ENCODE data around the gene MICALL1.

DNA sequence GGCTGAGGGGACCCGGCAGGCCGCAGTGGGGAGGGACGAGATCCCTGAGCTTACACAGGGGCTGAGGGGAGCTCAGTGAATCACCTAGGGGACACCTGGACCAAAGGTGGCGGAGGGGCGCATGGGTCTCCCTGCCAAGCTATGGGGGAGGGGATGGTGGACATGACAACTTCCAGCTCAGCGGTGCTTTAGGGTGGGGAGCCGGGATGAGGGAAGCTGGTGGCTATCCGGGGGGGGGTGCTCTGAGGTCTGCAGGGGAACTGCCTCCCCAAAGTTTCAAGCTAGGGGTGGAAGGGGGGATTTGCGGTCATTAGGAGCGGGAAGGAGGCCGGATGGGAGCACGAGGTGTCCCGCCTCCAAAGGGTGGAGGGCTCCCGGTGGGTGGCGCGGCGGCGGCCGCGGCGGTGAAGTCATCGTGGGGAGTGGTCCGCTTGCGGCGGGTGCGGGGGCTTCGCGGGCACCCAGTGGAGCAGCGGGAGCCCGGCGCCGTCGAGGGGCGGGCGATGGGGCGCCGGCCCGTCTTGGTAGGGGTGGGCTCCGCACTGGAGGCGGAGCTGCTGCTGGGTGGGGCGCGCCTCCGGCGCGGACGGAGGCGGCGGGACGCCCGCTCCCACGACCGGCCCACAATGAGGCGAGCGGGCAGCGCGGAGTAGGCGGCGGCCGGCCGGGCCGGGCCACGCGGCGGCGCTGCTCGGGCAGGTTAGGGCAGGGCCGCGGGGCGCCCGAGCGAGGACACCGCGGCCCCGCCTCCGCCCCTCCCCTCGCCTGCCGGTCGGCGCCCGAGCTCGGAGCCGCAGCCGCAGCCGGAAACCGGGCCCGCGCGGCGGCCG, at the start of gene MICALL1:
- TF ChIP-seq, protein P1, sequence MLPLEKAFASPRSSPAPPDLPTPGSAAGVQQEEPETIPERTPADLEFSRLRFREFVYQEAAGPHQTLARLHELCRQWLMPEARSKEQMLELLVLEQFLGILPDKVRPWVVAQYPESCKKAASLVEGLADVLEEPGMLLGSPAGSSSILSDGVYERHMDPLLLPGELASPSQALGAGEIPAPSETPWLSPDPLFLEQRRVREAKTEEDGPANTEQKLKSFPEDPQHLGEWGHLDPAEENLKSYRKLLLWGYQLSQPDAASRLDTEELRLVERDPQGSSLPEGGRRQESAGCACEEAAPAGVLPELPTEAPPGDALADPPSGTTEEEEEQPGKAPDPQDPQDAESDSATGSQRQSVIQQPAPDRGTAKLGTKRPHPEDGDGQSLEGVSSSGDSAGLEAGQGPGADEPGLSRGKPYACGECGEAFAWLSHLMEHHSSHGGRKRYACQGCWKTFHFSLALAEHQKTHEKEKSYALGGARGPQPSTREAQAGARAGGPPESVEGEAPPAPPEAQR (CRISPR knock-in tag; IDR thresholded peaks at IDR 0.05) = no peak
- TF ChIP-seq, protein P2, sequence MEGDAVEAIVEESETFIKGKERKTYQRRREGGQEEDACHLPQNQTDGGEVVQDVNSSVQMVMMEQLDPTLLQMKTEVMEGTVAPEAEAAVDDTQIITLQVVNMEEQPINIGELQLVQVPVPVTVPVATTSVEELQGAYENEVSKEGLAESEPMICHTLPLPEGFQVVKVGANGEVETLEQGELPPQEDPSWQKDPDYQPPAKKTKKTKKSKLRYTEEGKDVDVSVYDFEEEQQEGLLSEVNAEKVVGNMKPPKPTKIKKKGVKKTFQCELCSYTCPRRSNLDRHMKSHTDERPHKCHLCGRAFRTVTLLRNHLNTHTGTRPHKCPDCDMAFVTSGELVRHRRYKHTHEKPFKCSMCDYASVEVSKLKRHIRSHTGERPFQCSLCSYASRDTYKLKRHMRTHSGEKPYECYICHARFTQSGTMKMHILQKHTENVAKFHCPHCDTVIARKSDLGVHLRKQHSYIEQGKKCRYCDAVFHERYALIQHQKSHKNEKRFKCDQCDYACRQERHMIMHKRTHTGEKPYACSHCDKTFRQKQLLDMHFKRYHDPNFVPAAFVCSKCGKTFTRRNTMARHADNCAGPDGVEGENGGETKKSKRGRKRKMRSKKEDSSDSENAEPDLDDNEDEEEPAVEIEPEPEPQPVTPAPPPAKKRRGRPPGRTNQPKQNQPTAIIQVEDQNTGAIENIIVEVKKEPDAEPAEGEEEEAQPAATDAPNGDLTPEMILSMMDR (IDR thresholded peaks at IDR 0.05) = no peak
- TF ChIP-seq JUN (CRISPR knock-in tag; IDR thresholded peaks at IDR 0.05) = no peak
- TF ChIP-seq, protein P3, sequence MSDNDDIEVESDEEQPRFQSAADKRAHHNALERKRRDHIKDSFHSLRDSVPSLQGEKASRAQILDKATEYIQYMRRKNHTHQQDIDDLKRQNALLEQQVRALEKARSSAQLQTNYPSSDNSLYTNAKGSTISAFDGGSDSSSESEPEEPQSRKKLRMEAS (CRISPR knock-in tag; IDR thresholded peaks at IDR 0.05) = peak; percentile 30; the same call in 1 of the 2 replicates
- TF ChIP-seq, protein P4, sequence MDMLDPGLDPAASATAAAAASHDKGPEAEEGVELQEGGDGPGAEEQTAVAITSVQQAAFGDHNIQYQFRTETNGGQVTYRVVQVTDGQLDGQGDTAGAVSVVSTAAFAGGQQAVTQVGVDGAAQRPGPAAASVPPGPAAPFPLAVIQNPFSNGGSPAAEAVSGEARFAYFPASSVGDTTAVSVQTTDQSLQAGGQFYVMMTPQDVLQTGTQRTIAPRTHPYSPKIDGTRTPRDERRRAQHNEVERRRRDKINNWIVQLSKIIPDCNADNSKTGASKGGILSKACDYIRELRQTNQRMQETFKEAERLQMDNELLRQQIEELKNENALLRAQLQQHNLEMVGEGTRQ (CRISPR knock-in tag; IDR thresholded peaks at IDR 0.05) = no peak
- no peak for TF ChIP-seq TP53 (CRISPR knock-in tag; IDR thresholded peaks at IDR 0.05)
- TF ChIP-seq NR3C1 (CRISPR knock-in tag; conservative IDR thresholded peaks at IDR 0.05; ENCODE audit: low read depth) = no peak
- TF ChIP-seq SP1 (CRISPR knock-in tag; conservative IDR thresholded peaks at IDR 0.05) = peak; percentile 50; the same call in 1 of the 2 replicates
- TF ChIP-seq, protein P5, sequence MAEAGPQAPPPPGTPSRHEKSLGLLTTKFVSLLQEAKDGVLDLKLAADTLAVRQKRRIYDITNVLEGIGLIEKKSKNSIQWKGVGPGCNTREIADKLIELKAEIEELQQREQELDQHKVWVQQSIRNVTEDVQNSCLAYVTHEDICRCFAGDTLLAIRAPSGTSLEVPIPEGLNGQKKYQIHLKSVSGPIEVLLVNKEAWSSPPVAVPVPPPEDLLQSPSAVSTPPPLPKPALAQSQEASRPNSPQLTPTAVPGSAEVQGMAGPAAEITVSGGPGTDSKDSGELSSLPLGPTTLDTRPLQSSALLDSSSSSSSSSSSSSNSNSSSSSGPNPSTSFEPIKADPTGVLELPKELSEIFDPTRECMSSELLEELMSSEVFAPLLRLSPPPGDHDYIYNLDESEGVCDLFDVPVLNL (CRISPR knock-in tag; IDR thresholded peaks at IDR 0.05; ENCODE audit: borderline replicate concordance, low read depth) = no peak
- no peak for TF ChIP-seq NR2C2 (CRISPR knock-in tag; IDR thresholded peaks at IDR 0.05)
- TF ChIP-seq ATF1 (CRISPR knock-in tag; IDR thresholded peaks at IDR 0.05) = no peak
- no peak for TF ChIP-seq ZNF416 (CRISPR knock-in tag; IDR thresholded peaks at IDR 0.05)
- TF ChIP-seq, protein P6, sequence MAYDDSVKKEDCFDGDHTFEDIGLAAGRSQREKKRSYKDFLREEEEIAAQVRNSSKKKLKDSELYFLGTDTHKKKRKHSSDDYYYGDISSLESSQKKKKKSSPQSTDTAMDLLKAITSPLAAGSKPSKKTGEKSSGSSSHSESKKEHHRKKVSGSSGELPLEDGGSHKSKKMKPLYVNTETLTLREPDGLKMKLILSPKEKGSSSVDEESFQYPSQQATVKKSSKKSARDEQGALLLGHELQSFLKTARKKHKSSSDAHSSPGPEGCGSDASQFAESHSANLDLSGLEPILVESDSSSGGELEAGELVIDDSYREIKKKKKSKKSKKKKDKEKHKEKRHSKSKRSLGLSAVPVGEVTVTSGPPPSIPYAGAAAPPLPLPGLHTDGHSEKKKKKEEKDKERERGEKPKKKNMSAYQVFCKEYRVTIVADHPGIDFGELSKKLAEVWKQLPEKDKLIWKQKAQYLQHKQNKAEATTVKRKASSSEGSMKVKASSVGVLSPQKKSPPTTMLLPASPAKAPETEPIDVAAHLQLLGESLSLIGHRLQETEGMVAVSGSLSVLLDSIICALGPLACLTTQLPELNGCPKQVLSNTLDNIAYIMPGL (CRISPR knock-in tag; IDR thresholded peaks at IDR 0.05) = no peak

Data from WTC11 (cell line).